OCI-LY1 (cell line): Measurements from ENCODE around the gene ATP1A3.

Experiments used
- H2AFZ ChIP-seq: fragments of 200-600 bp; sonication (generic), shearing (Covaris generic); 2 replicates; pipeline ENCODE4 v1.6.0; 2014; ENCODE audit warnings: antibody characterized with exemption, mild to moderate bottlenecking, low read length
- H3F3A ChIP-seq: fragments of 200-600 bp; sonication (generic), shearing (Covaris generic); 2 replicates; pipeline ENCODE4 v1.6.0; 2014; ENCODE audit warnings: mild to moderate bottlenecking, antibody characterized with exemption, low read length, moderate library complexity; ENCODE audit not compliant: insufficient read depth
- H3K27ac ChIP-seq: fragments of 200-600 bp; sonication (generic); 2 replicates; pipeline ENCODE4 v1.5.1; 2014; ENCODE audit warnings: low read length, mixed run types, mild to moderate bottlenecking, low read depth; ENCODE audit not compliant: poor library complexity, severe bottlenecking
- H3K27me3 ChIP-seq: fragments of 200-600 bp; sonication (generic); 2 replicates; pipeline ENCODE4 v1.6.0; 2014; ENCODE audit warnings: antibody characterized with exemption, mild to moderate bottlenecking, low read length, moderate library complexity; ENCODE audit not compliant: insufficient read depth
- H3K36me3 ChIP-seq: fragments of 200-600 bp; sonication (generic); 2 replicates; pipeline ENCODE4 v1.6.1; 2014; ENCODE audit warnings: mild to moderate bottlenecking, antibody characterized with exemption, low read length, moderate library complexity, mixed read lengths; ENCODE audit not compliant: insufficient read depth
- H3K4me1 ChIP-seq: fragments of 200-600 bp; sonication (generic); 2 replicates; pipeline ENCODE4 v1.5.1; 2014; ENCODE audit warnings: mild to moderate bottlenecking, low read length, moderate library complexity; ENCODE audit not compliant: insufficient read depth, severe bottlenecking
- H3K4me2 ChIP-seq: fragments of 200-600 bp; sonication (generic), shearing (Covaris generic); 2 replicates; pipeline ENCODE4 v1.6.1; 2014; ENCODE audit warnings: low read length
- H3K4me3 ChIP-seq: fragments of 200-600 bp; sonication (generic); 2 replicates; pipeline ENCODE4 v1.5.1; 2014; ENCODE audit warnings: low read length, low read depth, mild to moderate bottlenecking, mixed read lengths; ENCODE audit not compliant: poor library complexity, severe bottlenecking
- H3K79me2 ChIP-seq: fragments of 200-600 bp; shearing (Covaris generic); 2 replicates; pipeline ENCODE4 v1.6.1; 2016; ENCODE audit warnings: mixed run types, low read length, mixed read lengths; ENCODE audit not compliant: insufficient read depth
- H3K9ac ChIP-seq: fragments of 200-600 bp; sonication (generic), shearing (Covaris generic); 2 replicates; pipeline ENCODE4 v1.6.1; 2014; ENCODE audit warnings: mild to moderate bottlenecking, low read length, mixed read lengths
- H3K9me2 ChIP-seq: fragments of 200-600 bp; sonication (generic), shearing (Covaris generic); 2 replicates; pipeline ENCODE4 v1.6.1; 2014; ENCODE audit warnings: low read depth, mild to moderate bottlenecking, low read length, mixed read lengths
- H3K9me3 ChIP-seq: fragments of 200-600 bp; shearing (Covaris generic); 2 replicates; pipeline ENCODE4 v1.6.1; 2014; ENCODE audit warnings: low read length, mixed read lengths
- H4K20me1 ChIP-seq: fragments of 200-600 bp; sonication (generic), shearing (Covaris generic); 2 replicates; pipeline ENCODE4 v1.6.0; 2016; ENCODE audit warnings: mild to moderate bottlenecking, low read length; ENCODE audit not compliant: insufficient read depth
- EZH2 ChIP-seq: fragments of 200-600 bp; sonication (generic), shearing (Covaris generic); IDR thresholded peaks from 2 replicates; pipeline ENCODE4 v1.8.0; 2017; ENCODE audit warnings: borderline replicate concordance, mixed run types, mild to moderate bottlenecking, antibody characterized with exemption, low read length, moderate library complexity, mixed read lengths
- TF ChIP-seq, protein P1 (sequence below): fragments of 200-600 bp; sonication (generic), shearing (Covaris generic); IDR thresholded peaks from 2 replicates; pipeline ENCODE4 v1.5.1; 2017; ENCODE audit warnings: mild to moderate bottlenecking, antibody characterized with exemption, low read length, moderate library complexity, mixed read lengths

The ATP1A3 gene

DNA sequence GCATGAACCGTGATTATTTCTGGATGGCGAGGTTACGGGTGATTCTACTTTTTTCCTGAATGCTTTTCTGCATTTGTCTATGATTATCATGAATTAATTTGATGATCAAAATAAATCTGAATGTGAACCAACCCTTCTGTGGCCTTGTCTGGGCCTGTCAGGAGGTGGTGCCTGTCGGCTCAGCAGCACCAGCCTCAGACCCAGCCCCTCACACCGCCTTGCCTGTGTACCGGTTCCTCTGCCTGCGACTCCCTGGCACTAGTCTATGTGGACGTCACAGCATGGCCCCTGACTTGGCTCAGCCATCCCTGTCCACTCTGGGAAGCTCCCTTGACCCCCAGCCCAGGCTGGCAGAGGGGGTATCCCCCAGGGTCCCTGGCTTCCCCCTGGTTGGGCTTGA lies 19.4 kb downstream of the ATP1A3 start:
- no peak for TF ChIP-seq EZH2
- TF ChIP-seq, protein P1, sequence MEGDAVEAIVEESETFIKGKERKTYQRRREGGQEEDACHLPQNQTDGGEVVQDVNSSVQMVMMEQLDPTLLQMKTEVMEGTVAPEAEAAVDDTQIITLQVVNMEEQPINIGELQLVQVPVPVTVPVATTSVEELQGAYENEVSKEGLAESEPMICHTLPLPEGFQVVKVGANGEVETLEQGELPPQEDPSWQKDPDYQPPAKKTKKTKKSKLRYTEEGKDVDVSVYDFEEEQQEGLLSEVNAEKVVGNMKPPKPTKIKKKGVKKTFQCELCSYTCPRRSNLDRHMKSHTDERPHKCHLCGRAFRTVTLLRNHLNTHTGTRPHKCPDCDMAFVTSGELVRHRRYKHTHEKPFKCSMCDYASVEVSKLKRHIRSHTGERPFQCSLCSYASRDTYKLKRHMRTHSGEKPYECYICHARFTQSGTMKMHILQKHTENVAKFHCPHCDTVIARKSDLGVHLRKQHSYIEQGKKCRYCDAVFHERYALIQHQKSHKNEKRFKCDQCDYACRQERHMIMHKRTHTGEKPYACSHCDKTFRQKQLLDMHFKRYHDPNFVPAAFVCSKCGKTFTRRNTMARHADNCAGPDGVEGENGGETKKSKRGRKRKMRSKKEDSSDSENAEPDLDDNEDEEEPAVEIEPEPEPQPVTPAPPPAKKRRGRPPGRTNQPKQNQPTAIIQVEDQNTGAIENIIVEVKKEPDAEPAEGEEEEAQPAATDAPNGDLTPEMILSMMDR = no peak
- H3K79me2 ChIP-seq = no peaks in the 10 kb centered on the region
- H3F3A ChIP-seq = 0 out of 2 replicates have a peak, but pooled peaks cover 3% of the 10 kb centered on the region
- no peak overlapping the region for H3K27ac ChIP-seq
- peaks cover 35% of the 10 kb centered on the region for H3K36me3 ChIP-seq
- H3K4me3 ChIP-seq = no peak overlapping the region
- H3K9me2 ChIP-seq = no peaks in the 10 kb centered on the region
- H2AFZ ChIP-seq = no peak overlapping the region
- H3K9me3 ChIP-seq = no peaks in the 10 kb centered on the region
- no peaks in the 10 kb centered on the region for H3K27me3 ChIP-seq
- no peak overlapping the region for H3K9ac ChIP-seq
- H3K4me2 ChIP-seq = no peak overlapping the region
- no peaks in the 10 kb centered on the region for H4K20me1 ChIP-seq
- H3K4me1 ChIP-seq = no peaks in the 10 kb centered on the region

DNA sequence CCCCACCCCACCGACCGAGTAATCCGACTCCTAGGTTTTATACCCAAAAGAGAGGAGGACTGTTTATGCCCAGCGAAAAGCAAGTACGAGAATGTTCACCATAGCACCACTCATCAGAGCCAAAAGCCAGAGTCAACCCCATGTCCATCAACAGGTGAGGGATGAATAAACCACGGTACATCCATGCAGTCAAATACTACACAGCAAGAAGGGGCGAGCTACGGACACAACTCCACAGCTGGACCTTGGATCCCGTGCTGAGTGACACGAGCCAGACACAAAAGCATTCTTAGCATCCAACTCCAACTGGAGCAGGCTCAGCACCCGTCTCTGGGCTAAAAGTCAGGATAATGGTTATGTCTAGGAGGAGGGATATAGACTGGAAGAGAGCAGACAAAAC lies 22.7 kb downstream of the ATP1A3 start:
- Histone ChIP-seq H3K27me3 (no peaks in the 10 kb centered on the region), H3K36me3 (peaks cover 38% of the 10 kb centered on the region), H3K4me2 (no peak overlapping the region), H3F3A (0 out of 2 replicates have a peak, but pooled peaks cover 3% of the 10 kb centered on the region), H2AFZ (no peak overlapping the region), H3K9ac (no peak overlapping the region), H4K20me1 (no peaks in the 10 kb centered on the region), H3K9me2 (no peaks in the 10 kb centered on the region), H3K4me1 (no peaks in the 10 kb centered on the region), H3K4me3 (no peak overlapping the region), H3K9me3 (no peaks in the 10 kb centered on the region), H3K27ac (no peak overlapping the region), H3K79me2 (no peaks in the 10 kb centered on the region)
- TF ChIP-seq EZH2 = no peak
- TF ChIP-seq, protein P1 = no peak

DNA sequence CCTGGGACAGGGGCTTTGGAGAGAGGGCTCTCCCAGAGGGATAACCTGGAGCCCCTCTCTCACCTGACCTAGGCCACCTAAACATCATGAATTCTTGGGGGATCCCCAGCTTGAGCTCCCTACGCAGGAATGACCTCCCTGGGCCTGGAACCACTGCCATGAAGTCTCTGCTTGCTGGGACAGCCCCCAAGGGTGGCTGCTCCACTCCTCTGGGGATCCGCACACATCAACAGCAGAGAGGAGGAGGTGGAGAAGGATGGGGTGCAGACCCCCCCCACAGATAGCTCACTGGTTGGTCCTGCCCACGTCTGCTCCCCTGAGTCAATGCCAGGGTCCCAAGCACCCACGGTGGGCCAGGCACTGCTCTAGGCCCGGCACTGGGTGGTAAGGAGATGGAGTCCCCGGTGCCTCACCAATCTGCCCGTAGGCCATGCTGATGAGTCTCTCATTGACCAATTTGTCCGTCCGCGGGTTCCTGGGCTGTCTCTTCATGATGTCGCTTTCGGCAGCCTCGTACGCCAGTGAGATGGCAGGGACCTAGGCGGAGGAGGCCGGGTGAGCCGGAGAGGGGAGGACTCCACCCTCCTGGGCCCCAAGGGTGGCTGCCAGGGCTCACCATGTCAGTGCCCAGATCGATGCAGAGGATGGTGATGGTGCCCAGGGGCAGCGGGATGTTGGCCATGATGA lies 24.1 kb downstream of the ATP1A3 start:
- H4K20me1 ChIP-seq = no peaks in the 10 kb centered on the region
- 0 out of 2 replicates have a peak, but pooled peaks cover 3% of the 10 kb centered on the region for H3F3A ChIP-seq
- H3K27me3 ChIP-seq = no peaks in the 10 kb centered on the region
- H3K79me2 ChIP-seq = no peaks in the 10 kb centered on the region
- peaks cover 33% of the 10 kb centered on the region for H3K36me3 ChIP-seq
- no peaks in the 10 kb centered on the region for H3K9me3 ChIP-seq
- H3K4me2 ChIP-seq = no peak overlapping the region
- H3K4me1 ChIP-seq = no peaks in the 10 kb centered on the region
- no peak overlapping the region for H3K9ac ChIP-seq
- H3K27ac ChIP-seq = no peak overlapping the region
- no peak for TF ChIP-seq EZH2
- TF ChIP-seq, protein P1 = no peak
- no peaks in the 10 kb centered on the region for H3K9me2 ChIP-seq
- H3K4me3 ChIP-seq = no peak overlapping the region
- no peak overlapping the region for H2AFZ ChIP-seq
